Measurements from ENCODE around the gene RBP4. TPM values are rescaled to one million over a fixed set of nuclear protein-coding genes. Genes with fewer than 3 reads are reported as not detected.
A peak's percentile ranks its signal among the peaks of the same experiment; 100 is the strongest.

RBP4 gene
- total RNA-seq, 1 donor from 2014 or later, result 18.6 TPM

GRCh38 chr10:93591065-93591808 lies 9.8 kb downstream of the RBP4 start:
- H3K9me3 ChIP-seq, result no peaks in the 10 kb centered on the region
- ATAC-seq, result peak; percentile 79
- intact Hi-C loops (cut with DNase I), result no loop called here
- H3K27me3 ChIP-seq, result no peaks in the 10 kb centered on the region
- no peak overlapping the region for H3K4me3 ChIP-seq
- DNase-seq, result no peak
- peak overlapping the region; percentile 17 for H3K27ac ChIP-seq
- no peaks in the 10 kb centered on the region for H3K4me1 ChIP-seq
- TF ChIP-seq CTCF (IDR thresholded peaks at IDR 0.05), result no peak
- no peaks in the 10 kb centered on the region for H3K36me3 ChIP-seq

DNA sequence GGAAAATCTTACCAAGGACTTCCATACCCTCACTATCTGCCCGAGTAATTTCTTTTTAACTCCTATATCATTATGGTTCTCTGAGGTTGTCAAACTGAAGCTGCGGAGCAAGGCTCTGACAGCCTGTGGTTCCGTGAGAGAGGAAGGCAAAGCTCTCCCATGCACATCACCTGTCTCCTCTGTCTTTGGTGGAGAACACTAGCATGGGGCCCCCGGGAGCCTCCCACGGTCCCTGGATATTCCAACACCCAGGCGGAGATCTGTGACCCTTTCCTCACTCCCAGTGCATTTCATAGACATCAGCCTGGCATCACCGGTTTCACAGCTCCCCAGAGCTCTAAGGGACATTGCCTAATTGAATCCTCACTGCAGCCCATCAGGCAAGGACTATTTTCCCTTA lies 10.4 kb downstream of the RBP4 start:
- DNase-seq (no peak), ATAC-seq (no peak)
- Histone ChIP-seq H3K9me3 (no peaks in the 10 kb centered on the region), H3K27ac (no peak overlapping the region), H3K4me3 (no peak overlapping the region), H3K36me3 (no peaks in the 10 kb centered on the region), H3K27me3 (no peaks in the 10 kb centered on the region), H3K4me1 (no peaks in the 10 kb centered on the region)
- intact Hi-C loops (cut with DNase I), result no loop called here
- no peak for TF ChIP-seq CTCF (IDR thresholded peaks at IDR 0.05)

DNA sequence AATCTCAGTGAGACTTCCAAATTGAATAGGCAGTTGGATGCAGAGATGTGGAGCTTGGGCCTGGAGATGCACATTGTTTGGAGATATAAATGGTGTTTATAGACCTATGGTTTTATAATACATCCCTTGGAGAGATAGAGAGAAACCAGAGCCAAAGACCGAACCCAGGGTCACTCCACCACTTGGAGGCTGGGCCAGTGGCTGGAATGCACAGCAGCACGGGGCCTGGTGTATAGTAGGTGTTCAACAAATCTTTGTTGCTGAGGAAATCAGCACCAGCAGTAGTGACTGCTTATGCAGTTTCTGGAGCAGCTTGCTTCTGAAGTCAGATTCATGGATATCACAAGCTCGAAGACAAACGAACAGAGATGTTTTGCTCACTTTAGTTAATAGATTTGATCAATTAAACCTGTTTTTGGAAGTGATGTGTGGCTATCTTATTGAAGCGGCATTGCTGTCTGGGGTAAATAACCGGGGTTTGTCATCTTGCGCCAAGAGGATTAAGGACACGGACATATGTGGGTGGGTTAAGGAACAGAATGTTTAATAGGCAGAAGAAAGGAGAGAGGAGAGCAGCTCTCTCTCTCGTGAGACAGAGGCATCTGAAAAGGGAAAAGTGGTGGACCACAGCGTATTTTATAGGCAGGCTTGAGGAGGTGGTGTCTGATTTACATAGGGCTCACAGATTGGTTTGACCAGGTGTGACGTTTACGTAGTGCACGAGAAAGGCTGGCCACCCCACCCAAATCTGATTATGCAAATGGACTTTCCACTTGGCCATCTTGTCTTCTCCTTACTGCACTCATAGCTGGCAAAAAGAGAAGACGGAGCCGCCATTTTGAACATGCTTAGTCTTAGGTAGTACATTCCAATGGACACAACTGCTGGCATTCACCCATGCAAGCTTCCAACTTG lies 11.1 kb downstream of the RBP4 start:
- Histone ChIP-seq H3K27me3 (no peaks in the 10 kb centered on the region), H3K36me3 (no peaks in the 10 kb centered on the region), H3K9me3 (no peaks in the 10 kb centered on the region), H3K4me1 (no peaks in the 10 kb centered on the region), H3K4me3 (no peak overlapping the region), H3K27ac (no peak overlapping the region)
- no peak for TF ChIP-seq CTCF (IDR thresholded peaks at IDR 0.05)
- ATAC-seq (no peak), DNase-seq (no peak)
- intact Hi-C loops (cut with DNase I), result no loop called here

- Histone ChIP-seq H3K36me3 (no peaks in the 10 kb centered on the region), H3K9me3 (no peaks in the 10 kb centered on the region), H3K27me3 (no peaks in the 10 kb centered on the region), H3K4me1 (no peaks in the 10 kb centered on the region), H3K4me3 (no peak overlapping the region), H3K27ac (no peak overlapping the region)
- intact Hi-C loops (cut with DNase I), result no loop called here
- DNase-seq, result no peak
- no peak for ATAC-seq
- no peak for TF ChIP-seq CTCF (IDR thresholded peaks at IDR 0.05)
These were observed 16.6 kb downstream of the RBP4 start for GRCh38 chr10:93584445-93584844.

DNA sequence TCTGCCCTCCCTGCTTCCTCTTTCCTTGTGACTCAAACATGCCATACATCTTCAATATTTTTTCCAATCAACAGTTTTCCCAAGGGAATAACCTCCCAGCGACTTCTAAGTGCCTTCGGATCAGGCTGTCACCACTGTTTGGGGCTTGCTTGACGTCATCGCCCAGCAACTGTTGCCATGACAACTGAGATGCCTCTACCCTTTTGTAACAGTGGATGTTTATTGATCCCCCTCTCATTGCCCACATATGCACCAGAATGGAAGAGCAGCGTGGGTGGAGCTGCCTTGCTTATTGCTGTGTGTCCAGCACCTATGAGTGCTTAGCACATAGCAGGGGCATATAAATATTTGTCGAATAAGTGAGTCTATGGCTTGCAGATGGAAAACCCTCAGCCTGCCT lies 20.2 kb downstream of the RBP4 start:
- H3K9me3 ChIP-seq, result no peaks in the 10 kb centered on the region
- intact Hi-C loops (cut with DNase I), result no loop called here
- H3K27ac ChIP-seq, result no peak overlapping the region
- no peaks in the 10 kb centered on the region for H3K27me3 ChIP-seq
- no peak for DNase-seq
- no peaks in the 10 kb centered on the region for H3K36me3 ChIP-seq
- no peaks in the 10 kb centered on the region for H3K4me1 ChIP-seq
- no peak for TF ChIP-seq CTCF (IDR thresholded peaks at IDR 0.05)
- no peak overlapping the region for H3K4me3 ChIP-seq
- no peak for ATAC-seq

Data from upper lobe of right lung (tissue), 1 donor.